Adrenal gland (tissue), 12 donors: Measurements from ENCODE around the gene CDADC1. TPM values are rescaled to one million over a fixed set of nuclear protein-coding genes. Genes with fewer than 3 reads are reported as not detected.
A peak's percentile ranks its signal among the peaks of the same experiment; 100 is the strongest.

Source experiments
- DNase-seq, 7 donors: peaks; one replicate each; pipeline ENCODE4 v3.0.0-alpha.2; 2019 to 2020
- H3K27ac ChIP-seq, 5 donors: fragments of 200-600 bp; sonication (generic) in 4 of 5; 1 replicate in 3 of 5; 2 replicates in 2 of 5; pipeline versions ENCODE4 v1.5.1 to v1.8.0; 2016 to 2020; ENCODE audit warnings: mild to moderate bottlenecking in 1 of 5
- H3K27me3 ChIP-seq: fragments of 200-600 bp; 2 replicates; pipeline ENCODE4 v1.8.0; 2021
- H3K36me3 ChIP-seq, 2 donors: fragments of 200-600 bp; replicated peaks in 1 of 2; 1 replicate in 1 of 2; 2 replicates in 1 of 2; pipeline versions ENCODE4 v1.5.1 to v1.8.0; 2018 to 2022
- H3K4me1 ChIP-seq, 2 donors: fragments of 200-600 bp; replicated peaks in 1 of 2; 1 replicate in 1 of 2; 2 replicates in 1 of 2; pipeline versions ENCODE4 v1.5.1 to v1.8.0; 2018 to 2021
- H3K4me3 ChIP-seq, 4 donors: fragments of 200-600 bp; sonication (generic) in 3 of 4; one replicate each; pipeline ENCODE4 v1.5.1; 2016 to 2018
- H3K9me3 ChIP-seq, 3 donors: fragments of 200-600 bp; sonication (generic) in 1 of 3; replicated peaks in 1 of 3; 1 replicate in 2 of 3; 2 replicates in 1 of 3; pipeline versions ENCODE4 v1.5.1 to v1.8.0; 2016 to 2021
- CTCF ChIP-seq, 6 experiments: fragments of 450-650 bp in 4 of 6; fragments of 200-600 bp in 2 of 6; sonication (generic) in 1 of 6; IDR thresholded peaks; 1 replicate in 5 of 6; 2 replicates in 1 of 6; pipeline versions ENCODE4 v1.5.1 to v1.8.0; 2016 to 2021; ENCODE audit warnings: antibody characterized with exemption in 6 of 6, mild to moderate bottlenecking in 2 of 6, moderate library complexity in 1 of 6
- POLR2A ChIP-seq, 2 donors: fragments of 450-650 bp; IDR thresholded peaks; one replicate each; pipeline ENCODE4 v1.6.1; 2017; ENCODE audit warnings: antibody characterized with exemption in 2 of 2, mild to moderate bottlenecking in 2 of 2, moderate library complexity in 1 of 2
- WGBS, 4 donors: extraction: QIAGEN DNeasy Blood & Tissue Kit in 2 of 4; methylation state at CpG; one replicate each; pipeline versions ENCODE4 v1.1.5 to v1.1.7; 2013 to 2017; 5-methylcytosine and 5-hydroxymethylcytosine counted together
- intact Hi-C, 2 donors: fragments of 100-400 bp; cut with DNase I; formaldehyde crosslinking; loops; one replicate each; pipeline versions ENCODE4 v1.14.1 to v1.15.0; 2022 to 2023
- polyA plus RNA-seq, 3 donors: library from polyadenylated mRNA; stranded (reverse); fragments of 200-250 nt in 2 of 3; fragments of 350-450 nt in 1 of 3; fragmentation: Illumina TruSeq in 1 of 3; extraction: RNeasy Lipid Tissue Mini Kit (QIAGEN cat#74804) in 1 of 3; gene quantifications; one replicate each; pipeline ENCODE4 v1.2.3, GENCODE V29; 2013 to 2014
- total RNA-seq, 9 donors: library from RNA; depleted of rRNA in 4 of 9; stranded (reverse); fragments of >200 nt in 4 of 9; fragments of 120-200 nt in 1 of 9; fragmentation: NEBNext Ultra II Directional in 1 of 9; extraction: Animal tissue kit (Norgen Biotek cat#: 25700) in 1 of 9; gene quantifications; one replicate each; pipeline versions ENCODE4 v1.1.0 to v1.2.4, GENCODE V29; 2013 to 2023
- donor health status: healthy with polysubstance abuse.
- donor health status: Bipolar disorder and iron deficiency.
- donor health status: DM: yes; HTN: yes; CAD: no.
- donor health status: DM: no; HTN: no; CAD: no.
- donor health status: DM: no; HTN: no; CAD: no.
- donor health status: DM: yes; HTN: yes; CAD: no.

Gene CDADC1
- total and polyA plus RNA-seq, 12 donors, result 4.4 to 25.4 (median 15.1) TPM

GRCh38 chr13:49314344-49314882 lies 66.7 kb downstream of the CDADC1 start:
- Histone ChIP-seq H3K27ac (peak overlapping the region in 2 of 5 donors; percentile 67 to 76), H3K36me3 (peaks cover 0 to 10% of the 10 kb centered on the region in 2 donors), H3K4me3 (no peak overlapping the region), H3K27me3 (no peaks in the 10 kb centered on the region), H3K9me3 (no peaks in the 10 kb centered on the region), H3K4me1 (peaks cover 0 to 10% of the 10 kb centered on the region in 2 donors)
- 75 to 89% (median 84%) methylated on average over 6 of the region's 6 CpGs for WGBS, 4 donors
- TF ChIP-seq CTCF (IDR thresholded peaks at IDR 0.05), result no peak
- no peak for TF ChIP-seq POLR2A (IDR thresholded peaks at IDR 0.05)
- DNase-seq, result no peak
- intact Hi-C loops, result no loop called here

GRCh38 chr13:49315036-49315565 lies 67.4 kb downstream of the CDADC1 start:
- DNase-seq, result no peak
- peaks cover 0 to 5% of the 10 kb centered on the region in 2 donors for H3K36me3 ChIP-seq
- H3K27me3 ChIP-seq, result no peaks in the 10 kb centered on the region
- no peak for TF ChIP-seq CTCF (IDR thresholded peaks at IDR 0.05)
- no peak for TF ChIP-seq POLR2A (IDR thresholded peaks at IDR 0.05)
- H3K4me1 ChIP-seq, result peaks cover 0 to 17% of the 10 kb centered on the region in 2 donors
- intact Hi-C loops, result no loop called here
- no peaks in the 10 kb centered on the region for H3K9me3 ChIP-seq
- no peak overlapping the region for H3K4me3 ChIP-seq
- 79 to 95% (median 88%) methylated on average over 3 of the region's 3 CpGs for WGBS, 4 donors
- no peak overlapping the region for H3K27ac ChIP-seq

GRCh38 chr13:49315756-49316482 lies 68.2 kb downstream of the CDADC1 start:
- Histone ChIP-seq H3K27me3 (no peaks in the 10 kb centered on the region), H3K9me3 (no peaks in the 10 kb centered on the region), H3K4me3 (no peak overlapping the region), H3K4me1 (peaks cover 0 to 20% of the 10 kb centered on the region in 2 donors), H3K36me3 (no peaks in the 10 kb centered on the region), H3K27ac (no peak overlapping the region)
- no peak for DNase-seq
- no peak for TF ChIP-seq POLR2A (IDR thresholded peaks at IDR 0.05)
- no peak for TF ChIP-seq CTCF (IDR thresholded peaks at IDR 0.05)
- 94 to 97% (median 94%) methylated on average over 5 of the region's 5 CpGs for WGBS, 4 donors
- intact Hi-C loops, result no loop called here

- H3K27ac ChIP-seq, result peak overlapping the region in 1 of 5 donors; percentile 7
- no peaks in the 10 kb centered on the region for H3K27me3 ChIP-seq
- TF ChIP-seq POLR2A (IDR thresholded peaks at IDR 0.05), result no peak
- no peak for TF ChIP-seq CTCF (IDR thresholded peaks at IDR 0.05)
- H3K4me3 ChIP-seq, result no peak overlapping the region
- no peak for DNase-seq
- intact Hi-C loops, result no loop called here
- H3K4me1 ChIP-seq, result peaks cover 0 to 13% of the 10 kb centered on the region in 2 donors
- H3K9me3 ChIP-seq, result no peaks in the 10 kb centered on the region
- peaks cover 0 to 2% of the 10 kb centered on the region in 2 donors for H3K36me3 ChIP-seq
These were observed 71.8 kb downstream of the CDADC1 start for GRCh38 chr13:49319551-49319950.
